GM12874 (cell line): ENCODE data around the gene LEF1.

Source experiments
- TF ChIP-seq, protein P1 (sequence below): IDR thresholded peaks from 2 replicates; pipeline ENCODE4 v1.5.1; 2011; ENCODE audit warnings: low read depth, mild to moderate bottlenecking, control low read depth, low read length, moderate library complexity; ENCODE audit not compliant: insufficient read depth

LEF1 gene

DNA sequence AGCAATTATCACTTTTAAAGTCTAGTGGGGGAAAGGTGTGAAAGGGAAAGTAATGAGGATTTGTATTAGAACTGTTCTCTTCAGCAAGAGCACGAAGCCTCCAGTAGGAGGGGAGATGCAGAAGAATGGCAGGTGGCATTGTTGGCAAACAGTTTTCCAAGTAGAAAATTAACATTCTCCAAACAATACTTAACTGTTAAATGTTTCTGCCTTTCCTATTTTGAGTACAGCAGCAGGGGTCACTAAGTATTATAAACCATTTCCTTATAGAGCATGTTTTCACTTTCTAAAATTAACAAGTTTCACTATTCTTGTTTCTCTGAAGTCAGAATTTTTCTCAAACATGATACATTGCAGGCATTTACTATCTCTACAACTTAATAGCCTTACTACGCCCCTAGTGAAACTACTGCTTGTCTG is 58.7 kb downstream of the LEF1 start:
- TF ChIP-seq, protein P1, sequence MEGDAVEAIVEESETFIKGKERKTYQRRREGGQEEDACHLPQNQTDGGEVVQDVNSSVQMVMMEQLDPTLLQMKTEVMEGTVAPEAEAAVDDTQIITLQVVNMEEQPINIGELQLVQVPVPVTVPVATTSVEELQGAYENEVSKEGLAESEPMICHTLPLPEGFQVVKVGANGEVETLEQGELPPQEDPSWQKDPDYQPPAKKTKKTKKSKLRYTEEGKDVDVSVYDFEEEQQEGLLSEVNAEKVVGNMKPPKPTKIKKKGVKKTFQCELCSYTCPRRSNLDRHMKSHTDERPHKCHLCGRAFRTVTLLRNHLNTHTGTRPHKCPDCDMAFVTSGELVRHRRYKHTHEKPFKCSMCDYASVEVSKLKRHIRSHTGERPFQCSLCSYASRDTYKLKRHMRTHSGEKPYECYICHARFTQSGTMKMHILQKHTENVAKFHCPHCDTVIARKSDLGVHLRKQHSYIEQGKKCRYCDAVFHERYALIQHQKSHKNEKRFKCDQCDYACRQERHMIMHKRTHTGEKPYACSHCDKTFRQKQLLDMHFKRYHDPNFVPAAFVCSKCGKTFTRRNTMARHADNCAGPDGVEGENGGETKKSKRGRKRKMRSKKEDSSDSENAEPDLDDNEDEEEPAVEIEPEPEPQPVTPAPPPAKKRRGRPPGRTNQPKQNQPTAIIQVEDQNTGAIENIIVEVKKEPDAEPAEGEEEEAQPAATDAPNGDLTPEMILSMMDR: no peak

- TF ChIP-seq, protein P1: no peak
Measured at GRCh38 chr4:108109111-108109510, 59.6 kb downstream of the LEF1 start.

DNA sequence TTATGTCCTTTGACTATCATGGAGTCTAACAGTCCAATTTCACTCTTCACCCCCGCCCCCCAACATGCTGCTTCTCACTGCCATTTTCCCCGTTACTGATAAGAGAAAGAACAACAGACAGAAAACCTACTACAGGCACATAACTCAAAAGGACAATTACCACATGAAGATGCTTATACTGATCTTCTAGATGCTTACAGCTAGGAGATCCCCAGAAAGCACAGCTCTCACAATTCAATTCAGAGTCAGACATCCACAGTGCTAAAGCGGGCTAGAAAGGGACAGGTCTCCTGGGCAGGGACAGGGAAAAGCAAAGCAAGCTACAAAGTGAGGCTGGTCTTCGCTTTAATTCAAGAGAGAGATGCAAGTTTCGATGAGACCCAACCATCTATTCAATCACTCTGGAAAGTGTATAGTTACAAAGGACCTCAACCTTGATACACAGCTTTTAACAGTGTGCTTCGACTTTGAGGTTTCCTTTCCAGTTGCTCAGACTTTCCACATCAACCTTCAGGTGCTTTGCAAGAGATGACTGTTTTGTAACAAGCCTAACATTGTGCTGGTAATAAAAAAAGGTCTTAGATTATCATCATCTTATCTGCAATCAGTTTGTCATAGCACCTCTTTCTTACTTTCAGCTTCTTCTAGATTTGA is 60.9 kb downstream of the LEF1 start:
- TF ChIP-seq, protein P1: no peak

DNA sequence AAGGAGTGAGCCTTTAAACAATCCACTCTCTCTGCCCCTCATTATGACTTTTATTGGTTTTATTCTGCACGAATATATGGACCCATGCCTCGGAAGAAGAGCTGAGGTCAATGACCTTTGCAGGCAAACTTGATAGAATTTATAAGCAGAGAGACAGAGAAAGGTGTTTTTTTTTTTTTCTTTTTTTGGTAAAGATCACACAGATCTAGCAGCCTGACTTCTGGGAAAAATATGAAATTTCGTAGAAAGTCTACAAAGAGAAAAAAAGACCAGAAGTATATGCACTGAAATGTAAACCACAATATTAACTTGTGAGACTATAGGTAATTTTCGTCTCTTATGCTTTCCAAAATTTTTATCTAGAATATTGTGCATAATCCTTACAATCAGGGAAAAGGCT is 61.6 kb downstream of the LEF1 start:
- TF ChIP-seq, protein P1: no peak

- TF ChIP-seq, protein P1: no peak
Measured at GRCh38 chr4:108106186-108106585, 62.5 kb downstream of the LEF1 start.

- TF ChIP-seq, protein P1: no peak
Measured at GRCh38 chr4:108103099-108103862, 65.5 kb downstream of the LEF1 start.

DNA sequence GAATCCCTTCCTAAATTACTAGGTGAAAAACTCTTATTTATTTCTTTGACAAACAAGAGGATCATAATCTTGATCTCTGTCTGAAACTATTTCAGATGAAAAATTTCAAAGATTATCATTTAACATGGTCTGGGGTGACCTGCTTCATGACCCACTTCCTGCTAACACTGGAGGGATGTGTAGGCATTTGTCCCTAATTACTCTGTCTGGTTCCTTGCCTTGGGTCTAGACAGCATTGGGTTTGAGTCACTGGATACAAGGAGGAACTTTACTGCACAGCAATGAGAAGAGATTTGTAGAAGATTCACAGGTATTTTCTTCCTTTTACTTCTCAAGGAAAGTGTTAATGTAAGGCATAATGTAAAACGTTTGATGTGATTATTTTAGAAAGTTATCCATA is 67.9 kb downstream of the LEF1 start:
- TF ChIP-seq, protein P1: no peak
